UCSD-AML1 (cell line): ENCODE results near the gene SCRN1.
A peak's percentile ranks its signal among the peaks of the same experiment; 100 is the strongest.

Experiments
- DNase-seq: peaks from one replicate; lab custom pipeline; 2025; ENCODE audit not compliant: unreplicated experiment; lab: John Stamatoyannopoulos, UW

Gene SCRN1

DNA sequence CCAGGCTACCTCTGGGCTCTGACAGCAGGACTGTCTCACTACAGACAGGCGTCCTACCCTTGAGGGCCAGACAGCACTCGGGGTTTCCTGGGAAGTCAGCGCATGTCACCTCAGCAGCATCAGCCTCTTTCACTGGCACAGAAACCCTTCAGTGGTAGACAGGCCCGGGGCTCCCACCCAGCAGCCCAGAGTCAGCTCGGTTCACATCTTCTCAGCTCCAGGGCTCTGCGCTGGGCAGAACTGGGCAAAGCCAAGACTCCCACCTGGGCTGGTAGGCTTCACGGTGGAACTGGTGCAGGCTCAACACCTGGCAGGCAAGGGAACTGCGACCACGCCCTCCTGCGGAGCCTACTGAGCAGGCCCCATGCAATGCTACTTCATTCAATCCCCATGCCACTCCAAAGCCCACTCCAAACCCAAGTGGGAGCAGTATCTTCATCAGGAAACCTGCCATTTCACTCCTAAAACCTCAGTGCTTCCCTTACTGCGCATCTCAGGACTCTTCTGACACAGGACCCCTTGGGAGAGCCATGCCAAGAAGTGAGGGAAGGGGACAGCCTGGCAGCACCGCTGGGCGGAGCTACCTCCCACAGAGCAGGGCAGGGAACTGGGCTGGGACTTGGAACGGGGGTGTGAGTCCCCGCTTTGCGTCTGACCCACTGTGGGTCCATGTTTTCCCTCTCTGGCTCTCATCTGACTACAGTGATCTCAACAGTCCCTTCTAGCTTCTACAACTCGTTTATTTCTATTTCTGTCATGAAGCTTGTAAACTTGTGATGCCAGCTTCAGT, 60.4 kb downstream of the SCRN1 start:
- no peak for DNase-seq

DNA sequence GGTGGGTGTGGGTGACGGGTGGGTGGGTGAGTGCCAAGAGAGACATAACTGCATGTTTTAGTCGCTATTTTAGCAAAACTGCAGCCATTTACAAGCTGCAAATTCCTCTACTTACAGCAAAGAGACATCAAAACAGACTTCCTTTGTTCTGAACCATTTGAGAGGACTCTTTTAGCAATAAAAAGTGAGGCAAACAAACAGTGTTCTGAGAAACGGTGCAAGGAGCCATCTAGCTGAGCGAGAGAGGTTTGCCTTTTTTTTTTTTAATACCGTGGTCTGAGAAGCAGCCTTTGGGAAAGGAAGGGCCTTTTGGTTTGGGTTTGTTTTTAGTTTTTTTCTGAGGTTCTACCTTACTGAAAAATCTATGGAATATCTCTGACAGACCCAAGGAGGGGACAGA, 62.9 kb downstream of the SCRN1 start:
- no peak for DNase-seq

DNA sequence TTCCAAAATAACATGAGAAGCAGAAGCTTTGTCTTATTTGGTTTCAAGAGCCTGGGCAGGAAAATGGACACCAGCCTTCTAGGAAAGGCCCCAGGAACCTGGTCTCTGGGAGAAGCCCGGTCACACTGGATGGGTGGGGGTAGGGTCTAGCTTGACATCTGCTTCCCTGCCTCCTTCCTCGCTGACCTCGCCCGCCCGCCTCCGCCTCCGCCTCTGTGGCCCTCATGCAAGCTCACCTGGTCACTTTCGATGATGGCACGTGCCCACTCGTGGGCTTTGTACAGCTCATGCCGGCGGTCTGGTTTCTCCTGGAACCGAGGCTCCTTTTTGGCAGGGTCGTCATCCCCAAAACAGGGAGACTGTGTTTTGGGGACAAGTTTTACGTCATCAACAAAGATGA, 63.4 kb downstream of the SCRN1 start:
- no peak for DNase-seq

DNA sequence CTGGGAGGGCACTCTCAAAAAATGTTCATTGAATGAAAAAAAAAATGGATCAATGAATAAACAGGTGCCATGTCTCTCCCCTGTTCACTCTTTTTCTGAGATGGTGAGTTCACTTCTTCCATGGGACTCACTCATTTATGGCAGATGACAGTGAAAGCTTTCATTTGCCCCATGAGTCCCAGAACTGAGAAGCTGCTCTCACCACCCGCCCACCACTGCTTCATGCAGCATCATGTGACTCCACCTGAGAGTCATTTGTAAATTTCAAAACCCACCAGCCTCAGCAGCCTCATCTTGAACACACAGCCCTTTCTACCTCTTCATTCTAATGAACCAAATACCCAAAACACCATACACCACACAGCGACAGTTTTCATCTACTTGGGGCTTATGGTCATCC, 64.9 kb downstream of the SCRN1 start:
- no peak for DNase-seq

DNA sequence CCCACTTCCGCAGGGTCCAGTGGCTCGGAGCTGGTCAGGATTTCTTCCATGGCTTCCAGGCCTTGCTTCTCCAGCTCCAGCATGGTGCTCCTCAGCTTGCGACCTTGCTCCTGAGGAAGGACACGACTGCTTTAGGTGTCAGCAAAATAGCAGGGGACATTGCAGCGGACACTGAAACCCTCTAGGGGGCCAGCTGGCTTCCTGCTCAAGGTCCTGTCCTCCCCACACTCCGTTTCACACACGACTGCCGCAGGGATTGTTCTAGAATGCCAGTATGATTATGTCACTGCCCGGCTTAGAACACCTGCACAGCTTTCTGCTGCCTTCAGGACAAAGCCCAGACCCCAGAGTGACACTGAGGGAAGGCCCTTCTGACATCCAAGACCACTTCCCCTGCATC, 65.6 kb downstream of the SCRN1 start:
- no peak for DNase-seq

DNA sequence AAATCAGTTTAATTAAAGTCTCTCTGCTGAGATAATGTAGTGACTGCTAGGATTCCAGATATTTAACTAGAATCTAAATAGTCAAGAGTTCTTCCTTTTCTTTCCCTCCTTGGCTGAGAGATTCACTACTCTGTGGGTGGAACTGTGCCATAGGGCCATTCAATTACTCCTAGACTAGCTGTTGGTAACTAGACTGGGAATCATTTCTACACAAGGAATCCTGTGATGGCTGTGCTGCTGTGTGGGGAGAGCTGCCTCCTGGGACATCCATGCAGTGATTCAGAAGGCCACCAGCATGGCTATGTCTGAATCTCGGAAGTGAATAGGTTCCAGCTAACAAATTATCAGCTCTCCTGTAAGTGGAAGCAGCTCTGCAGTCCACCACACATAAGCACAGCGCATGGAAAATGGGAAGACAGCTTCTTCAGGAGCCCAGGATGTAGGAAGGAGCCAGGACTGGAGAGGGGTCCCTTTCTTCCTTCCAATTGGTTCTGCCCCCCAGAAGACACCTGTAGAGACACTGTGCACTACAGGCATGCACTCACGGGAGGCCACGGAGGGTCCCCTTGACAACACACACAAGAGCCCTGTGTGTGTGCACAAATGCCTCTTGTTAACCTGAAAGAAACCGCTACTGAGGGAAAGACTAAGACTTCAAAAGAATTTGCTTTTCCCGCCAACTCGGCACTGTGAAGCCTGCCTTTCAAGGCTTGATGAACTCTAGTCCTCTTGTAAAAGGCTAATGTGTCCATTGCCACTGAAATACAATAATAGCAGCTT, 66.5 kb downstream of the SCRN1 start:
- DNase-seq = no peak

DNA sequence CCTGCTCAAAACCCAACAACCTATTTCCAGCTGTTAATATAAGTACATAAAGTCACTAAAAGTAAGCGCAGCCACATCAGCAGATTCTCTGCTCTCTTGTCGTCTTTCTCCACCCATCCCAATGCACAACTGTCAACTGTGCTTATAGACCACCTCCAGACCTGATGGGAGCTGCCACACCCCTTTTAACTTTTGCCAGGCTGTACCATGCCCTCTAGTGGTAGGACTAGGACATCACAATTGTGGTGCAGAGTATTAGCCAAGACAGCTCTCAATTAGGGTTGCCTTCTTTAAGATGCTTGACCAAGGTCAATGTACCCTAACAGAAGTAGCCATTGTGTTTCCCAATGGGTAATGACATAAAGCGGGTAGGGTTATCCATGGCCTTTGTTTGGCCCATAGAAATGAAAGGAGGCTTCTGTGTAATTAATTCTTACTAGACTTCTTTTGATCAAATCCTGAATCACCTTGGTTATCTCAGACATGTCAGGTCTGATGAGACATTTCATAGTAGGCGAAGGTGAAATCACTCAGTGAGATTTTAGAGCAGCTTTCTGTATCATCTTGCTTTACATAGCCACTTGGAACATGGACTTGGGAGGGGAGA, 68.1 kb downstream of the SCRN1 start:
- DNase-seq = peak; percentile 14

DNA sequence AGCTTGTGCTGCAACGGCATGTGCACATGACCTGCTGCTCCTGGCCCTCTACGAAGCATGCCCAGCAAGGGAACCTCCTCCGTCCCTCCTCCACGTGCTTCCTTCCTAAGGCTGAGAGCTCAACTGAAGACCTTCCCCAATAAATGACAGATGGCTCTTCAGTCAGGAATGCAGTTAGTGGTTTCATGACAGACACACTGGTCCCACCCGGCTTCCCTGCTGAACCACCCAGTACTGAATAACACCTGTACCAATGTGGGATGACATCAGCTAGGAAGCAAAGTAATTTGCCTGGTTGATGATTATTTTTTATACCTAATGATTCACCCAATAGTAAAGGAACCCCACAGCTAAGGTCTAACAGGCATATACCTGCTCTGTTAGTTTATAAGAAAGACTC, 69.1 kb downstream of the SCRN1 start:
- DNase-seq = no peak

DNA sequence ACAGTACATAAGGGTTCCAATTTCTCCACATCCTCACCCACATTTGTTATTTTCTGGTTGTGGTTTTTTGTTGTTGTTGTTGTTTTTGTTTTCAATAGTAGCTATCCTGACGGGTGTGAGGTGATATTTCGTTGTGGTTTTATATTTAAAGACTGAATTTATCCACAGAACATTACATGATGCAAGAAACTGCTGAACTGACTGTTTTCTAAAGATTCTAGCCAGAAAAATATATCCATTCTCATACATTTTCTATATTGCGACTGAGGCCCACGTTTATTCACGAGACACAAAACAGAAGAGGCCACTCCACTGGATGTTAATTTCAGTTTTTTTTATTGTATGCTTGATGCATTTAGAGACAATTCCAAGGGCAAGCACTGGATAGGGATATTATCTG, 69.8 kb downstream of the SCRN1 start:
- DNase-seq = no peak

DNA sequence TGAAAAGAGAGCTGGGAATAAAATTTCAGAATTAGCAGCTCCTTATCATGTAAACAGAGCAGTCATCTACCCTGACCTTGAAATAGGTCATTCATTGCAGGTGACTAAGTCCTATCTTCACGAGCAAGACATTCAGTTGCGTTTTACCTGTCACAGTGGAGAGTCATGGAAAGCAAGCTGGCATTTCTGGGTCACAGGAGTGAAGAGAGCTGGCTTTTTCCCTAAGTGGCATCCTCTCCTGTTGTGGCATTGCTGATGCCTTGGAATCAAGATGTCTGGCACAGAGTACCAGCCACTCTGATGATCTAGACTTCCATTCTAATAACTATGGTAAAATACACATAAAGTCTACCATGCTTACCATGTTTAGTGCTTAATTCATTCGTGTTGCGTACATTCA, 70.8 kb downstream of the SCRN1 start:
- no peak for DNase-seq

DNA sequence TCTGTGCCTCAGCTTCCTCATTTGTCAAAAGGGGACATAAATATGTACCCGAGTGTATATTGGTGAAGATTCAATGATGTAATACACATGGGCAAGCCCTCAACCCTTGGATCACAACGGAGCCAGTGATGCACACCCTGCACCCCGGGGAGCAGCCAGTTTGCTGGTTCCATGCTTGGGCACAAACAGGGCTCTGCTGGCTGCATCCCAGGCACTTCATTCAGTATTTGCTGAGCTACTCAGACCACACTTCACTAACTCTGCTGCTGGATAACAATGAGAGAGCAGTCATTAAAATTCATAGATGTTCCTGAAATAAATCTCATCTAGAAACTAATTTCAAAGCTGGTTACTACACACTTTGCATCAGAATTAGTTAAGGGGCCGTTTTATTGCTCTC, 72.0 kb downstream of the SCRN1 start:
- DNase-seq = no peak

DNA sequence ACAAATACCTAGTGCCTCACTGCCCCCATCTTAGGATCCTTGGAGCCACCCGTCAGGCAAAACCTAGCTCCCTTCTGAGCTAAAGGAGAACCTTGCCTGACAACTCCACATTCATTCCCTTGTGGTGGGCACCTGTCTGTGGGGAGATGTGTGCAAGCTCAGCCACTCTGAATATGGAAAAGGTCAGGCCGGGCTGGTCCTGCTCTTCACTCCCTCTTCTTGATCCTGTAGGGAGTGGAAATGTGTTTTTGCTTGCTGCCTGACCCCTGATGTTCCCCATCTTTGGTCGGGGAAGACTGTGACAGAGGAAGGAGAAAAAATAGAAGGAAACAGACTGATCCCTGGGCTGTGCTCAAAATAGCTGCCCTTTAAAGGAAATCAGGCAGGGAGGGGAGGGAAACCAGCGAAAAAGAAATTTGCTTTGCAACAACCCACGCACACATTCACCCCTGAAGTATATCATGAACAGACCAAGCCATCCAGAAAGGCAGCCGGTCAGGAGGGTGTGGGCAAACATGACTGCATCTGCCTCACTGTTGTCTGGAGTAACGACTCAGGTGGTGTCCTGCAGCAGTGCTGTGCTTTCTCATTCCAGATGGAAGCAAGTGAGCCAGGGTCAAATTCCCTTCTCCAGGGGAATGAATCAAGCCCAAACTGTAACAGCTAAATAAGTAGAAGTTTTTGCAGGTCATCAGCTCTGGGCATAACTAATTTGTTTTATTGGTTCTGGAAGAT, 74.0 kb downstream of the SCRN1 start:
- DNase-seq = no peak

DNA sequence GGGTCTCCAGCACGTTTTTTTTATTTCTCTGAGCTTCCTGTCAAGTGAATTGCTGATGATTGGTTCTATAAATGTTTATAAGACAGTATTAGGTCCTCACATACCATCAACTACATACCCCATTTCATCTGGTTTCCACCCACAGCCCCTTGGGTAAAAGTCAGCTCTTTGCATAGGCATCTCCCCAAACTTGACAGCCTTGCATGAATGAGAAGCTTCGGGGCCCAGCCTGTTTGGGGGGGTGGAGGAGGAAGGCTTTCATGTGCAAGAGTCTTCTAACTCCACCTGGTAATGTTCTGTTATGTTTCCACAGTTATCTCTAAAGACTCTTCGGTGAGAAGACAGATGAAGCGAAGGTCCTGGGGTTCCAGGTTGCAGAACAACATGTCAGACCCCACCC, 75.4 kb downstream of the SCRN1 start:
- no peak for DNase-seq

DNA sequence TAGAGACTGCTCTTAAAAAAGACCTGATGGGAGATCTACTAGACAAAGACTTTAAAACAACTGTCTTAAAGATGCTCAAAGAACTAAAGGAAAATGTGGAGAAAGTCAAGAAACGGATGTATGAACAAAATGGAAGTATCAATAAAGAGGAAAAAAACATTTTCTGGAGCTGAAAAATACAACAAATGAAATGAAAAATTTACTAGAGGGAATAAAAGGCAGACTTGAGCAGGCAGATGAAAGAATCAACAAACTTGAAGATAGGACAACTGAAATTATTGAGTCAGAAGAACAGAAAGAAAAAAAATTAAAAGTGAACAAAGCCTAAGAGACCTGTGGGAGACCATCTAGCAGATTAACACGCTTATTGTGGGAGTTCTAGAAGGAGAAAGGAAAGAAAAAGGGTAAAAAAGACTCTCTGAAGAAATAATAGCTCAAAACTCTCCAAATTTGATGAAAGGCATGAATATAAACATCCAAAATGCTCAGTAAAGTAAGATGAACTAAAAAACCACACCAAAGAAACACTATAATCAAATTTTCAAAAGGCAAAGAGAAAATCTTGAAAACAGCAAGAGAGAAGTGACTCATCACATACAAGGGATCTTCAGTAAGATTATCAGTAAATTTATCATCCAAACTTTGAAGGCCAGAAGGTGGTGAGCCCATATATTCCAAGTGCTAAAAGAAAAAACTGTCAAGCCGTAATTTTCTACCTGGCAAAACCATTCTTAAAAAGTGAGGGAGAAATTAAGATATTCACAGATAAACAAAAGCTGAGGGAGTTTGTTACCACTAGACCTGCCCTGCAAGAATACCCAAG, 83.2 kb downstream of the SCRN1 start:
- no peak for DNase-seq

DNA sequence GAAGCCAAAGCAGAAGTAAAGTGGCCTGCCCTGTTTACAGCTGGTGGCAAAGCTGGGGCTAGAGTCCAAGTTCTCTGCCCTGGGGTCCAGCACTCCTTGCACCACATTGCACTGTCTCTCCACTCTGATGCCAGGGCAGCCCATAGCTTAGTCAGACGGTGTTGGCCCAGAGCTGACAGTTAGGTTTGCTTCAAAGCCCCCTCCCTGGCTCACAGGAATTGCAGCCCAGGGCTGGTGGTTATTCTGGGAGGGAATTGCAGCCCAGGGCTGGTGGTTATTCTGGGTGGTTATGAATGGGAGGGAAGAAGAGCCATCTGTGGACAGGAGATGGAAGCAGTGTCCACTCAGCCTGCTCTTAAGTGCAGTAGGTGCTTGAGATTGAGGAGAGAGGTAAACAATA, 88.9 kb downstream of the SCRN1 start:
- DNase-seq = peak; percentile 9

DNA sequence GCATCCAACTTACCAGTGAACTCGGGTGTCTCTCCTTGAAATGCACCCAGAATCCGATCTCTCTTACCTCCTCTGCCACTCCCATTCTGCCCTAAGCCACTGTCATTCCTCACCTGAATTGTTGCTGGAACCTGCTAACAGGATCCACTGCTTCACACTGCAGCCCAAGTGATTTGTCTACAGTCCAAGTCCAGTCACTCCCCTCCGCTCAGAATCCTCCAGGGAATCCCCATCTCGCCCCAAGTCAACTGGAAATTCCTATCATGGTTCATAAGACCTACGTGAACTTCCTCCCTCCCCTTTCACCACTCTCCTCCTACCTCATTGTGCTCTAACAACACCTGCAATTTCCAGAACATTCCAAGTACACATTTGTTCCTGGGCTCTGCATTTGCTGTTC, 91.3 kb downstream of the SCRN1 start:
- DNase-seq = no peak

DNA sequence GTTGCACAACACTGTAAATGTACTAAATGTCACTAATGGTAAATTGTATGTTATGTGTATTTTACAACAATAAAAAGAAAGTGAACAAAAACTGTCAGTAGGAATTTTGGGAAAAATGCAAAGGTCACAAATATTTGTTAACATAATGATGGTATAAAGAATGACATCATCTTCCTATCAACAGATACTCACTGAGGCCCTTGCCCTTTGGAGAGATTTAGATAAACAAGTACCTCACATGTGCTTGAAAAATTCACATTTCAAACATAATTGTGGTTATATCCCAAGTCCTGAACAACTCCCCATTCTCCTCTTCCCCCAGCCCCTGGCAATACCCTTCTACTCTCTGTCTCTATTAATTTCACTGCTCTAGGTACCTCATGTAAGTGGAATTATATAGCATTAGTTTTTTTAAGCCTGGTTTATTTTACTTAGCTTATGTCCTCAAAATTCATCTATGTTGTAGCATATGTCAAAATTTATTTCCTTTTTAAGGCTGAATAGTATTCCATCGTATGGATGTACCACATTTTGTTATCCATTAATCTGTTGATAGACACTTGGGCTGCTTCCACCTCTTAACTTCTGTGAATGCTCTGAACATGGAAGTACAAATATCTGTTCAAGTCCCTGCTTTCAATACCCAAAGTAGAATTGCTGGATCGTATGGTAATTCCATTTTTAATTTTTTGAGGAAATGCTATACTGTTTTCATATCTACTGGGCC, 92.8 kb downstream of the SCRN1 start:
- no peak for DNase-seq

DNA sequence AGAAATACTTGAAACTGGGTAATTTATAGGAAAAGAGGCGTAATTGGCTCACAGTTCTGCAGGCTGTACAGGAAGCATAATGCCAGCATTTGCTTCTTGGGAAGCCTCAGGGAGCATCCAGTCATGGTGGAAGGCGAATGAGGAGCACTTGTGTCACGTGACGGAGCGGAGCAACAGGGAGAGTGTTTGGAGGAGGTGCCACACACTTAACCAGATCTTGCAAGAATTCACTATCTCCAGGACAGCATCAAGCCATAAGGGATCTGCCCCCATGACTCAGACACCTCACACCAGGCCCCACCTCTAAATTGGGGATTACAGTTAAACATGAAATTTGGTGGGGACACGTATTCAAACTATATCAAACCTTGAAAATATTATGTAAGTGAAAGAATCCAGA, 94.0 kb downstream of the SCRN1 start:
- DNase-seq = no peak

DNA sequence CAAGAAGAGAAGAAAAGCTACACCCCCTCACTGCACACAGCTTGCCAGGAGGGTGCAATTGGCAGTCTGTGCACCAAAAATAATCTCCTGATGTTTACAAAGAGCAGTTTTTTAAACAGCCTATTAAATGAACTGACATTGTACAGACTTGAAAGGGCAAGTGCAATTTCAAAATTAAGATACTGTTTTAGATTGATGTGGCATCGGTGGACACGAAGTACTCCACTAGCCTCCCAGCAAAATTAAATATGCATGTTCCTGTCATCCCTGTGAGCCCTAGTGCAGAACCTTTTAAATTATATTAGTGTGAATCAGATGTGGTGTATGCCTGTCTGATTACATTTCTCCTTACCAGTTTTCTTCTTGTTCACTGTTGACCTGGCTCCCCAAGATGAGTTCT, 95.3 kb downstream of the SCRN1 start:
- no peak for DNase-seq

DNA sequence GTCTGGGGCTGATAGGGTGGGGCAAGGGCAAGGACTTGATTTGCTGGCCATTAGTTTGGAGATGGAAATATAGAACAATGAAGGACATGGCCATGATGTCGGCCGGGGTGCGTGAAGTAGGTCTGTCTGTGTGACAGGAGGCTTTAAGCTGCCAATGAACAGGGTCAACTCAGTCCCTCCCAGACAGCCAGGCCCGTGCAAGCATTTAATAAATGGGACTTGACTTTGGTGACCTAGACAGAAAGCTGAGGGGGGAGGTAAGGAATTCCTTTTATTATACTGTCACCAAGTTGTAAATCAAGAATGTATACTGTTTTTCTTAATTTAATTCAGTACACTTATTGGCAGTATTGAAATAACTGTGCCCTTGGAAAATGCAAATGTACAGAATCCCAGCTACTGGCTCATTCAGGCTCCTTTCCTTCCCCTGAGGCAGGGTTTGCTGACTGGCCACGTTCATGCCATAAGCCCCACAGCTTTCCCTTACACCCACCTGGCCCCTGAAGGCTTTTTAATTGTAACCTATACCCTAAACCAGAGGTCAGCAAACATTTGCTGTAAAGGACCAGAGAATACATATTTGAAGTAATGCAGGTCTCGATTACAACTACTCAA, 96.1 kb downstream of the SCRN1 start:
- DNase-seq = no peak
